ENCODE measurements around the gene SLAMF8.

The SLAMF8 gene

GRCh38 chr1:159835862-159836525 is 9.3 kb downstream of the SLAMF8 start:
- FAIRE-seq (no peak), DNase-seq (ENCODE audit: insufficient read length) (no peak)
- TF ChIP-seq POLR2AphosphoS5 (IDR thresholded peaks at IDR 0.05; ENCODE audit: low read depth, low read length) (no peak), POLR2A (IDR thresholded peaks at IDR 0.05; ENCODE audit: low read depth, low read length) (no peak), TAF1 (IDR thresholded peaks at IDR 0.05; ENCODE audit: borderline replicate concordance, low read depth, low read length) (no peak)

- TF ChIP-seq POLR2AphosphoS5 (IDR thresholded peaks at IDR 0.05; ENCODE audit: low read depth, low read length) = no peak
- TF ChIP-seq POLR2A (IDR thresholded peaks at IDR 0.05; ENCODE audit: low read depth, low read length) = no peak
- TF ChIP-seq TAF1 (IDR thresholded peaks at IDR 0.05; ENCODE audit: borderline replicate concordance, low read depth, low read length) = no peak
- no peak for FAIRE-seq
- DNase-seq (ENCODE audit: insufficient read length) = no peak
Measured at GRCh38 chr1:159838715-159839114, 12.0 kb downstream of the SLAMF8 start.

GRCh38 chr1:159839116-159839849 is 12.6 kb downstream of the SLAMF8 start:
- DNase-seq (ENCODE audit: insufficient read length) (peak; percentile 50), FAIRE-seq (peak; percentile 67)
- TF ChIP-seq POLR2AphosphoS5 (IDR thresholded peaks at IDR 0.05; ENCODE audit: low read depth, low read length) = no peak
- TF ChIP-seq TAF1 (IDR thresholded peaks at IDR 0.05; ENCODE audit: borderline replicate concordance, low read depth, low read length) = no peak
- TF ChIP-seq POLR2A (IDR thresholded peaks at IDR 0.05; ENCODE audit: low read depth, low read length) = no peak

GRCh38 chr1:159841749-159842148 is 15.1 kb downstream of the SLAMF8 start:
- TF ChIP-seq TAF1 (IDR thresholded peaks at IDR 0.05; ENCODE audit: borderline replicate concordance, low read depth, low read length) = no peak
- no peak for TF ChIP-seq POLR2A (IDR thresholded peaks at IDR 0.05; ENCODE audit: low read depth, low read length)
- no peak for TF ChIP-seq POLR2AphosphoS5 (IDR thresholded peaks at IDR 0.05; ENCODE audit: low read depth, low read length)
- FAIRE-seq (no peak), DNase-seq (ENCODE audit: insufficient read length) (no peak)

- no peak for FAIRE-seq
- no peak for DNase-seq (ENCODE audit: insufficient read length)
- TF ChIP-seq POLR2A (IDR thresholded peaks at IDR 0.05; ENCODE audit: low read depth, low read length) = no peak
- TF ChIP-seq POLR2AphosphoS5 (IDR thresholded peaks at IDR 0.05; ENCODE audit: low read depth, low read length) = no peak
- no peak for TF ChIP-seq TAF1 (IDR thresholded peaks at IDR 0.05; ENCODE audit: borderline replicate concordance, low read depth, low read length)
Measured at GRCh38 chr1:159843459-159843858, 16.8 kb downstream of the SLAMF8 start.

- no peak for DNase-seq (ENCODE audit: insufficient read length)
- FAIRE-seq = no peak
- no peak for TF ChIP-seq POLR2A (IDR thresholded peaks at IDR 0.05; ENCODE audit: low read depth, low read length)
- TF ChIP-seq TAF1 (IDR thresholded peaks at IDR 0.05; ENCODE audit: borderline replicate concordance, low read depth, low read length) = no peak
Measured at GRCh38 chr1:159845751-159846629, 19.3 kb downstream of the SLAMF8 start.

GRCh38 chr1:159847231-159847630 is 20.6 kb downstream of the SLAMF8 start:
- DNase-seq (ENCODE audit: insufficient read length) (no peak), FAIRE-seq (no peak)
- no peak for TF ChIP-seq POLR2AphosphoS5 (IDR thresholded peaks at IDR 0.05; ENCODE audit: low read depth, low read length)
- no peak for TF ChIP-seq TAF1 (IDR thresholded peaks at IDR 0.05; ENCODE audit: borderline replicate concordance, low read depth, low read length)
- no peak for TF ChIP-seq POLR2A (IDR thresholded peaks at IDR 0.05; ENCODE audit: low read depth, low read length)

- TF ChIP-seq POLR2A (IDR thresholded peaks at IDR 0.05; ENCODE audit: low read depth, low read length) = no peak
- TF ChIP-seq POLR2AphosphoS5 (IDR thresholded peaks at IDR 0.05; ENCODE audit: low read depth, low read length) = no peak
- TF ChIP-seq TAF1 (IDR thresholded peaks at IDR 0.05; ENCODE audit: borderline replicate concordance, low read depth, low read length) = no peak
- DNase-seq (ENCODE audit: insufficient read length) = no peak
- FAIRE-seq = no peak
Measured at GRCh38 chr1:159848326-159848725, 21.7 kb downstream of the SLAMF8 start.

- DNase-seq (ENCODE audit: insufficient read length) = no peak
- no peak for FAIRE-seq
- TF ChIP-seq TAF1 (IDR thresholded peaks at IDR 0.05; ENCODE audit: borderline replicate concordance, low read depth, low read length) (no peak), POLR2AphosphoS5 (IDR thresholded peaks at IDR 0.05; ENCODE audit: low read depth, low read length) (no peak), POLR2A (IDR thresholded peaks at IDR 0.05; ENCODE audit: low read depth, low read length) (no peak)
Measured at GRCh38 chr1:159849626-159850366, 23.1 kb downstream of the SLAMF8 start.

- TF ChIP-seq TAF1 (IDR thresholded peaks at IDR 0.05; ENCODE audit: borderline replicate concordance, low read depth, low read length) (no peak), POLR2A (IDR thresholded peaks at IDR 0.05; ENCODE audit: low read depth, low read length) (no peak), POLR2AphosphoS5 (IDR thresholded peaks at IDR 0.05; ENCODE audit: low read depth, low read length) (no peak)
- FAIRE-seq = no peak
Measured at GRCh38 chr1:159851407-159851806, 24.7 kb downstream of the SLAMF8 start.

More at GRCh38 chr1:159851407-159851806, 24.7 kb downstream of the SLAMF8 start:
- DNase-seq (ENCODE audit: insufficient read length) = no peak

All from GM12892 (cell line).